BE2C (cell line): ENCODE results near the gene CUEDC1.
"Not testable (repeated sequence)": the region's sequence is repeated elsewhere in the genome, so short reads cannot be mapped to it uniquely, and the experiment has no call there.

Source experiments
- DNase-seq: peaks from one replicate; pipeline ENCODE4 v3.0.0-alpha.2; 2020
- H3K27me3 ChIP-seq: fragments of 250-450 bp; sonication (Bioruptor Pico); 2 replicates; pipeline ENCODE4 v1.5.1; 2020; ENCODE audit warnings: mild to moderate bottlenecking
- H3K36me3 ChIP-seq: fragments of 250-450 bp; sonication (Bioruptor Pico); 2 replicates; pipeline ENCODE4 v1.5.1; 2020; ENCODE audit warnings: mild to moderate bottlenecking
- H3K4me1 ChIP-seq: fragments of 250-450 bp; sonication (Bioruptor Pico); 2 replicates; pipeline ENCODE4 v1.5.1; 2020
- H3K4me3 ChIP-seq: 2 replicates; pipeline ENCODE4 v1.5.1; 2011; ENCODE audit warnings: low read depth, low read length
- H3K9me3 ChIP-seq: fragments of 250-450 bp; sonication (Bioruptor Pico); 2 replicates; pipeline ENCODE4 v1.5.1; 2020
- CTCF ChIP-seq: IDR thresholded peaks from 2 replicates; pipeline ENCODE4 v1.5.1; 2012; ENCODE audit warnings: mild to moderate bottlenecking, low read depth, low read length

CUEDC1 gene

GRCh38 chr17:57852092-57852954 lies 102.9 kb downstream of the CUEDC1 start:
- Histone ChIP-seq H3K36me3 (no peaks in the 10 kb centered on the region; the same call in 1 of the 2 replicates), H3K9me3 (no peaks in the 10 kb centered on the region), H3K4me3 (no peak overlapping the region), H3K27me3 (no peaks in the 10 kb centered on the region), H3K4me1 (peaks cover 8% of the 10 kb centered on the region)
- DNase-seq = no peak
- TF ChIP-seq CTCF = no peak

- H3K27me3 ChIP-seq = no peaks in the 10 kb centered on the region
- H3K9me3 ChIP-seq = no peaks in the 10 kb centered on the region
- H3K36me3 ChIP-seq = peaks cover 7% of the 10 kb centered on the region
- DNase-seq = peak; percentile 99
- peaks cover 8% of the 10 kb centered on the region for H3K4me1 ChIP-seq
- peak within 1 kb of the TSS; percentile 82 for H3K4me3 ChIP-seq
- no peak for TF ChIP-seq CTCF
Measured at GRCh38 chr17:57849874-57850754, 105.1 kb downstream of the CUEDC1 start, which contains the start of gene MRPS23. MRPS23 (minus strand) TSS chr17:57850044; CDS start chr17:57850010, 34 bp downstream.

- Histone ChIP-seq H3K4me1 (peaks cover 8% of the 10 kb centered on the region), H3K4me3 (peak overlapping the region; percentile 82), H3K27me3 (no peaks in the 10 kb centered on the region), H3K36me3 (peaks cover 11% of the 10 kb centered on the region), H3K9me3 (no peaks in the 10 kb centered on the region)
- TF ChIP-seq CTCF = no peak
- DNase-seq = no peak
Measured at GRCh38 chr17:57849163-57849873, 105.9 kb downstream of the CUEDC1 start.

GRCh38 chr17:57846056-57846945 lies 108.9 kb downstream of the CUEDC1 start:
- peaks cover 23% of the 10 kb centered on the region for H3K36me3 ChIP-seq
- H3K4me1 ChIP-seq, H3K27me3 ChIP-seq, H3K9me3 ChIP-seq, H3K4me3 ChIP-seq, DNase-seq: not testable (repeated sequence)

GRCh38 chr17:57842280-57842679 lies 112.9 kb downstream of the CUEDC1 start:
- no peak for TF ChIP-seq CTCF

More at GRCh38 chr17:57842280-57842679, 112.9 kb downstream of the CUEDC1 start:
- no peak overlapping the region for H3K4me3 ChIP-seq
- H3K27me3 ChIP-seq = no peaks in the 10 kb centered on the region
- DNase-seq = no peak
- H3K36me3 ChIP-seq = peaks cover 49% of the 10 kb centered on the region
- H3K4me1 ChIP-seq = no peaks in the 10 kb centered on the region
- H3K9me3 ChIP-seq = no peaks in the 10 kb centered on the region
